Measurements from ENCODE around the gene TCF7L1.

- TF ChIP-seq FOXK1 (CRISPR knock-in tag; IDR thresholded peaks at IDR 0.05; ENCODE audit: borderline replicate concordance) (no peak), CTCF (IDR thresholded peaks at IDR 0.05 in 2 of 3, conservative IDR thresholded peaks at IDR 0.05 in 1 of 3; ENCODE audit: insufficient read depth in 2 of 3, low read depth in 1 of 3, low read length in 3 of 3) (no peak), USF2 (CRISPR knock-in tag; IDR thresholded peaks at IDR 0.05) (no peak), EZH2 (IDR thresholded peaks at IDR 0.05; ENCODE audit: borderline replicate concordance, low read depth, low read length) (no peak), HNRNPK (IDR thresholded peaks at IDR 0.05; ENCODE audit: low read depth, low read length, poor library complexity, severe bottlenecking) (no peak), POLR2A (conservative IDR thresholded peaks at IDR 0.05) (no peak), ATF2 (CRISPR knock-in tag; IDR thresholded peaks at IDR 0.05) (no peak), HCFC1 (IDR thresholded peaks at IDR 0.05; ENCODE audit: low read depth, low read length) (no peak), EHMT2 (IDR thresholded peaks at IDR 0.05) (no peak), SRF (CRISPR knock-in tag; IDR thresholded peaks at IDR 0.05) (no peak)
Measured at GRCh38 chr2:85165088-85165690, 32.0 kb downstream of the TCF7L1 start.

All from K562 (cell line).